ENCODE measurements around the gene TWNK.
A peak's percentile ranks its signal among the peaks of the same experiment; 100 is the strongest.

The TWNK gene

GRCh38 chr10:101007915-101008822 lies 20.8 kb downstream of the TWNK start (continued):
- TF ChIP-seq ZFP69B (tag by site-specific recombination; IDR thresholded peaks at IDR 0.05): no peak
- no peak for TF ChIP-seq ZNF660 (tag by site-specific recombination; IDR thresholded peaks at IDR 0.05)
- no peak for TF ChIP-seq ZNF416 (tag by site-specific recombination; IDR thresholded peaks at IDR 0.05)
- peak; percentile 93 for TF ChIP-seq EGR2 (tag by site-specific recombination; IDR thresholded peaks at IDR 0.05; ENCODE audit: low read depth)
- TF ChIP-seq ZBTB6 (tag by site-specific recombination; IDR thresholded peaks at IDR 0.05): no peak
- peak; percentile 83 for TF ChIP-seq ZNF449 (tag by site-specific recombination; IDR thresholded peaks at IDR 0.05)
- TF ChIP-seq PRDM1 (tag by site-specific recombination; IDR thresholded peaks at IDR 0.05): peak; percentile 72
- no peak for TF ChIP-seq INSM2 (tag by site-specific recombination; IDR thresholded peaks at IDR 0.05)
- TF ChIP-seq ZNF133 (tag by site-specific recombination; IDR thresholded peaks at IDR 0.05): no peak
- TF ChIP-seq ZFHX2 (tag by site-specific recombination; conservative IDR thresholded peaks at IDR 0.05): peak; percentile 88
- no peak for TF ChIP-seq ZNF677 (tag by site-specific recombination; IDR thresholded peaks at IDR 0.05)
- no peak for TF ChIP-seq PRDM4 (tag by site-specific recombination; IDR thresholded peaks at IDR 0.05)
- TF ChIP-seq KLF17 (tag by site-specific recombination; IDR thresholded peaks at IDR 0.05): no peak
- no peak for TF ChIP-seq ZNF223 (tag by site-specific recombination; IDR thresholded peaks at IDR 0.05)
- no peak for TF ChIP-seq ZNF843 (tag by site-specific recombination; IDR thresholded peaks at IDR 0.05)

GRCh38 chr10:101008823-101009423 lies 21.6 kb downstream of the TWNK start:
- no peak overlapping the region for H3K4me3 ChIP-seq (ENCODE audit: low read depth, low read length)
- ChIA-PET CTCF (interaction anchor here (2.0 to 4.8 kb wide), 2 partner anchors 11 to 14 kb away, joined by 5 to 64 read pairs; partner anchors contain the start of gene LZTS2), POLR2A (interaction anchor here (1.0 kb wide), 1 partner anchor 11 kb away, joined by 3 read pairs; no protein-coding TSS in a partner anchor)
- H3K9me3 ChIP-seq (ENCODE audit: control insufficient read depth, insufficient read depth, low read depth, low read length): no peaks in the 10 kb centered on the region
- peaks cover 4% of the 10 kb centered on the region; the same call in 1 of the 2 replicates for H3K4me1 ChIP-seq (ENCODE audit: control insufficient read depth, insufficient read depth, low read length)
- no peak overlapping the region for H3K27ac ChIP-seq (ENCODE audit: extremely low read depth, low read depth, low read length)
- peaks cover 5 to 38% of the 10 kb centered on the region in 2 experiments; a peak in 2 of 3 replicates for H3K36me3 ChIP-seq (ENCODE audit: control insufficient read depth in 2 of 2, insufficient read depth in 1 of 2, low read length in 2 of 2)
- TF ChIP-seq PBX3 (CRISPR knock-in tag; IDR thresholded peaks at IDR 0.05): no peak
- no peak for TF ChIP-seq ZNF510 (tag by site-specific recombination; IDR thresholded peaks at IDR 0.05; ENCODE audit: insufficient replicate concordance)
- TF ChIP-seq ZNF707 (tag by site-specific recombination; IDR thresholded peaks at IDR 0.05): no peak
- TF ChIP-seq ZNF426 (tag by site-specific recombination; IDR thresholded peaks at IDR 0.05): no peak
- no peak for TF ChIP-seq ZNF768 (tag by site-specific recombination; IDR thresholded peaks at IDR 0.05)
- TF ChIP-seq ZNF488 (tag by site-specific recombination; IDR thresholded peaks at IDR 0.05): no peak
- no peak for TF ChIP-seq ZNF623 (tag by site-specific recombination; IDR thresholded peaks at IDR 0.05)
- no peak for TF ChIP-seq YY1 (tag by site-specific recombination; IDR thresholded peaks at IDR 0.05)
- TF ChIP-seq ZFP3 (tag by site-specific recombination; IDR thresholded peaks at IDR 0.05; ENCODE audit: low read depth): no peak
- no peak for TF ChIP-seq BCL11A (tag by site-specific recombination; IDR thresholded peaks at IDR 0.05; ENCODE audit: low read depth)
- TF ChIP-seq ZNF341 (tag by site-specific recombination; IDR thresholded peaks at IDR 0.05; ENCODE audit: low read depth): no peak
